HFF-Myc (cell line): ENCODE data around the gene PLEKHG4B.

Experiments used
- DNase-seq: peaks from one replicate; pipeline ENCODE4 v3.0.0-alpha.2; 2011; ENCODE audit warnings: low read depth; ENCODE audit errors: extremely low read depth
- H3K4me3 ChIP-seq: replicated peaks from 2 replicates; pipeline ENCODE4 v1.5.1; 2011; ENCODE audit warnings: low read depth, mild to moderate bottlenecking, control low read depth, low read length
- TF ChIP-seq, protein P1 (sequence below): IDR thresholded peaks from 2 replicates; pipeline ENCODE4 v1.5.1; 2012; ENCODE audit warnings: mild to moderate bottlenecking, low read depth, low read length, control low read depth; ENCODE audit errors: missing control alignments

Gene PLEKHG4B

DNA sequence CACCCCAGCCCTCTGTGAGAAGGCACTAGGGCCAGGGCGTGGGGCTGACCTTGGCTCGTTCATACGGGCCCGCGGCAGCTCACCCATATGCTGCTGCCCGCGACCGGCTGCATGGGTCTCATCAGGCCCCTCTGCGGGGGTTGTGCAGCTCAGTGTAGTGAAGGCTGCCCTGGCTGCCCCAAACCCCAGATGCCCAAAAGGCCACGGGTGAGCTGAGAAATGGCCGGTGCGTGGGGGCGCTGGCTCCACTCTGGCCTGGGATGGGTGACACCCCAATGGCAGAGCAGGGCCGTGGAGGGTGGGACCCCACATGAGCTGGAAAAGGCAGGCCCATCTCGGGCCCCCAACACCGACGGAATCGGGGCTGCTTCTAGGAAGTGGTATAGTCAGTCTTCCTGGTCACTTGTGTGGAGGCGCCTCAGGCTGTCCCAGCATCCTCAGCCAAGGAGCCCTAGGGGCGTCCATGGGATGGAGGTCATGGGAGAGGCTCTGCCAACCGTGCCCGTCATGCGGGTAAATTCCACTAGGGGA is 79.9 kb downstream of the PLEKHG4B start:
- TF ChIP-seq, protein P1, sequence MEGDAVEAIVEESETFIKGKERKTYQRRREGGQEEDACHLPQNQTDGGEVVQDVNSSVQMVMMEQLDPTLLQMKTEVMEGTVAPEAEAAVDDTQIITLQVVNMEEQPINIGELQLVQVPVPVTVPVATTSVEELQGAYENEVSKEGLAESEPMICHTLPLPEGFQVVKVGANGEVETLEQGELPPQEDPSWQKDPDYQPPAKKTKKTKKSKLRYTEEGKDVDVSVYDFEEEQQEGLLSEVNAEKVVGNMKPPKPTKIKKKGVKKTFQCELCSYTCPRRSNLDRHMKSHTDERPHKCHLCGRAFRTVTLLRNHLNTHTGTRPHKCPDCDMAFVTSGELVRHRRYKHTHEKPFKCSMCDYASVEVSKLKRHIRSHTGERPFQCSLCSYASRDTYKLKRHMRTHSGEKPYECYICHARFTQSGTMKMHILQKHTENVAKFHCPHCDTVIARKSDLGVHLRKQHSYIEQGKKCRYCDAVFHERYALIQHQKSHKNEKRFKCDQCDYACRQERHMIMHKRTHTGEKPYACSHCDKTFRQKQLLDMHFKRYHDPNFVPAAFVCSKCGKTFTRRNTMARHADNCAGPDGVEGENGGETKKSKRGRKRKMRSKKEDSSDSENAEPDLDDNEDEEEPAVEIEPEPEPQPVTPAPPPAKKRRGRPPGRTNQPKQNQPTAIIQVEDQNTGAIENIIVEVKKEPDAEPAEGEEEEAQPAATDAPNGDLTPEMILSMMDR, result no peak
- H3K4me3 ChIP-seq, result no peak overlapping the region
- no peak for DNase-seq

DNA sequence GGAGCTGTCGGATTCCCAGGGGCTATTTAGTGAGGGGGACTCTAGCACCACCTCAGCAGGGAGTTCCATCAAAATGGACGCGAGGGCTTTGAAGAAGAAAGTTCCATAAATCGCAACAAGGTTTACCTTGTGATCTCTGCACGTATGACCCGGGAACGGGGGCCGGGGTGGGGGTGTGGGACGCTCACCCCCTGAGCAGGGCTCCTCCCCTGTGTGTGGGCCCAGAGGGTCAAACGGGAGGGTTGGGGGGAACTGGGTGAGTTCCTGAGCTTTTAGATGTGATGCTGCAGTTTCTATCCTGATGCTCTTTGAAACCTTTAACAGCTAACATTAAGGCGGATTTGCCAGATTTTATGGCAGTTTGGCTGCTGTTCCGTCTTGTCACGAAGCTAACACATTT is 80.5 kb downstream of the PLEKHG4B start:
- TF ChIP-seq, protein P1, result no peak
- DNase-seq, result no peak
- H3K4me3 ChIP-seq, result no peak overlapping the region

DNA sequence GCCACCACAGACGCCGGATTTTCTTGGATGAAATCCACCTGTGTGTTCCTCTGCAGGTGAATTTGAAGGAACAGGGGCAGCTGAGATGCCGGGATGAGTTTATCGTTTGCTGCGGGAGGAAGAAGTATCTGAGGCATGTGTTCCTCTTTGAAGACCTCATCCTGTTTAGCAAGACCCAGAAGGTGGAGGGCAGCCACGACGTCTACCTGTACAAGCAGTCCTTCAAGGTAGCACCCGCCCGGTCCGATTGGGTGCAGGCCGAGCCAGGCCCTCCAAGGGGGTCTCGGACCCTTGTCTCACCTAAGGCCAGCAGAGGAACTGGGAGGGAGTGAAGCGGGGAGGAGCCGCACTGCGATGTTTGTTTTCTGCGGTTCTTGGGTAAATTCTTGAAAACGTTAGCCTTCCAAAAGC is 80.9 kb downstream of the PLEKHG4B start:
- H3K4me3 ChIP-seq, result no peak overlapping the region
- DNase-seq, result no peak
- TF ChIP-seq, protein P1, result no peak

DNA sequence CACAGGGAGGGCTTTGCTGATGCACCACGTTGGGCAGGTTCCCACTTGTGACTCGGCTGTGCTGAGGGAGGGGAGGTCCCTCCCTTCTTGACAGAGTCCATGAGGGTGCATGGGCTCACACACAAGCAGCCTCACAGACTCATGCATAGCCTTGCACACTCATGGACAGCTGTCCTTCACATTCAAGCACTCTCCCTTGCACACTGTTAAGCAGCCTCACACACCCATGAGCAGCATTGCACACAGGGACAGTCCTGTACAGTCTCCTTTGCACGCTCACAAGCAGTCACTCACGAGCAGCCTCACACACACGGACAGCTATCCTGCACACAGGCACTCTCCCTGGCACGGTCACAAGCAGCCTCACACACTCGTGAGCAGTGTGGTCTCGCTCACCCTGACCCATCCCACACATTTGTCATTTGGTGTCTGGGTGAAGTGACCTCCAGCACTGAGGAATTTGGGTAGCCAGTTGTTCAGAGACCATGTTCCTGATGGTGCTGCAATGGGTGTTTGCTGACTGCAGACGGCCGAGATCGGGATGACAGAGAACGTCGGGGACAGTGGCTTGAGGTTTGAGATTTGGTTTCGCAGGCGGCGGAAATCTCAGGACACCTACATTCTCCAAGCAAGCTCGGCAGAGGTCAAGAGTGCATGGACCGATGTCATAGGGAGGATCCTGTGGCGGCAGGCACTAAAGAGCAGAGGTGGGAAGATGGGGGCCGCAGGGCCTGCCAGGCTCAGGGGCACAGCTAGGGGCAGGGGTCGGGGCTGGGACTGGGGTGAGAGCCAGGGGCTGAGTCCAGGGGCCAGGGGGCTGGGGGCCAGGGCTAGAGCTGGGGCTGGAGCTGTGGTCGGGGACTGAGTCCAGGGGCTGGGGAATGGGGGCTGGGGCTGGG is 81.7 kb downstream of the PLEKHG4B start:
- no peak for DNase-seq
- TF ChIP-seq, protein P1, result no peak
- no peak overlapping the region for H3K4me3 ChIP-seq

DNA sequence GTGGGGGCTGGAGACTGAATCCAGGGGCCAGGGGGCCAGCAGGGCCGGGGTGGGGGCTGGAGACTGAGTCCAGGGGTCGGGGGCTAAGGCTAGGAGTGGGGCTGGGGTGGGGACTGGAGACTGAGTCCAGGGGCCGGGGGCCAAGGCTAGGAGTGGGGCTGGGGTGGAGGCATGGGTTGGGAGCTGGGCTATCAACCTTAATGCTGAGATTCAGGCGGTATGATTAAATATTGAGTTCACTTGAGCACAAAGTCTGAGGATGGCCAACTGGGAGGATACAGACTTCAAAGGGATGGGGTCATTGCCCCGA is 82.3 kb downstream of the PLEKHG4B start:
- TF ChIP-seq, protein P1, result no peak
- DNase-seq, result no peak
- H3K4me3 ChIP-seq, result no peak overlapping the region

DNA sequence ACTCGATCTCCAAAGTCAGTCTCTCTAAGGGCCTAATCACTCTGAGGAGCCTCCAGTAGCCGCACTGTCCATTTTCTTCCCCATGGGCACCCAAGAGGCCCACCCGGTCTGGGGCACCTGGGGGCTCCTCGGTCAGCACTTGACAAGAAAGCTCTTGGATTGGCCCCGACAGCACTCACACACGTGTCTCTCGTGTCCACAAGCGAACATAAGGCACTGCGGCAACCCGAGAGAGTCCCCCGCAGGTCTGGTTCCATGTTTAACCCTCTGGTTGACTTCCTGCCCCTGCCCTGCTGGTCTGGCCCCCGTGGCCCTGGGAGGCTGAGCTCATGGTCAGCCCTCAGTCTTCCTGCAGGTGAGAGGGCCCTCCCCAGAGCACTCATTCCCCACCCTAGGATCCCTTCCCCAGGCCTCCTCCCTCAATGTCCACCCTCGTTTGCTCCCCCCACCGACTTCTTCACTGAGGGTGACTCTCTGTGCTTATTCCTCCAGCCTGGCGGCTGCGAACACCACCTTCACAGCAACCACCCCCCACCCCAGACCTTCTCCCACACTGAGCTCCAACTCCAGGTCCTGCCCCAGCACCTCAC is 83.0 kb downstream of the PLEKHG4B start:
- TF ChIP-seq, protein P1, result no peak
- no peak overlapping the region for H3K4me3 ChIP-seq
- no peak for DNase-seq
